GM13977 (cell line): ENCODE measurements around the gene PFKFB2.
"Not testable (repeated sequence)": the region's sequence is repeated elsewhere in the genome, so short reads cannot be mapped to it uniquely, and the experiment has no call there.

Experiments
- DNase-seq: peaks from one replicate; pipeline ENCODE4 v3.0.0; 2012; ENCODE audit warnings: low spot score
- in situ Hi-C: fragments of 300-500 bp; cut with MboI; formaldehyde crosslinking; loops from one replicate; pipeline ENCODE4 v1.12.0; 2022; ENCODE audit warnings: low sequenced_read_pairs, low pct_unique_long_range_greater_than_20kb, mixed read lengths, inconsistent platforms; ENCODE audit not compliant: unreplicated experiment
- TF ChIP-seq, protein P1 (sequence below): IDR thresholded peaks from 2 replicates; pipeline ENCODE4 v1.5.1; 2012; ENCODE audit warnings: mild to moderate bottlenecking, control low read depth; ENCODE audit not compliant: insufficient read depth; ENCODE audit errors: extremely low read depth, missing control alignments

The PFKFB2 gene

DNA sequence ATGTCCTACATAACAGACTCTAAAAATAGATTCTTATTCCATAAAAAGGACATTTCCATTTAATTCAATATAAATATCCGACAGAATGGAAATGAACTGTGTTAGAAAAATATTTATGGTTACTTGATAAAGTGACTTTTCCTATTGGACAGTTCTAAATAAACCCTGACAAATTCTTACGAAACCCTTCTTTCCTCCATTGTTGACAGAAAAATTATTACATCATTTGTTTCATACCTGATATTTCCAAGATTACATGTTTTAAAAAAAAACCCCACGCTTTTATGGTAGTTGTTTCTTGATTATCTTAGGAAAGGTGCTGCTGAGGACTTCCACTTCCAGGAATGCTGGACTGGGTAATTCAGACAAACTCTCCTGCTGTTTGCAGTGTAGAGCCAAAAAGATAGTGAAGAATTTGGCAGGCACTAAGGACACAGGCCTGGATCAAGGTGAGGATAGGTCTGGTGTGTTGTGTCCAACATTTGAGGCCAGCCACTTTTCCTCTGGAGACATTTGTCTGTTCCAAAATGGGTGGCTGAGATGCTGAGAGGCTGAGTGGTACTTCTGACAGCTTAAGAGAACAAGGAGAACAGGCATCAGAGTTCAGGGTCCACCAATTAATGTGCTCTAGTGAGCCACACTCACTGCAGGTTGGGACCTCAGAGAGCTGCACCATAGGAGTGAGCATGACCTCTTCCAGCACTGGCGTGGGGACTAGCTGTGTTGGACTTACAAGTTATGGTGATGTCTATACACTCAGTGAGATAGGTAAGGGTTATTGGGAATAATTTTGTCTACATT is 13.5 kb upstream of the PFKFB2 start:
- no peak for DNase-seq
- in situ Hi-C loops = no loop called here
- TF ChIP-seq, protein P1, sequence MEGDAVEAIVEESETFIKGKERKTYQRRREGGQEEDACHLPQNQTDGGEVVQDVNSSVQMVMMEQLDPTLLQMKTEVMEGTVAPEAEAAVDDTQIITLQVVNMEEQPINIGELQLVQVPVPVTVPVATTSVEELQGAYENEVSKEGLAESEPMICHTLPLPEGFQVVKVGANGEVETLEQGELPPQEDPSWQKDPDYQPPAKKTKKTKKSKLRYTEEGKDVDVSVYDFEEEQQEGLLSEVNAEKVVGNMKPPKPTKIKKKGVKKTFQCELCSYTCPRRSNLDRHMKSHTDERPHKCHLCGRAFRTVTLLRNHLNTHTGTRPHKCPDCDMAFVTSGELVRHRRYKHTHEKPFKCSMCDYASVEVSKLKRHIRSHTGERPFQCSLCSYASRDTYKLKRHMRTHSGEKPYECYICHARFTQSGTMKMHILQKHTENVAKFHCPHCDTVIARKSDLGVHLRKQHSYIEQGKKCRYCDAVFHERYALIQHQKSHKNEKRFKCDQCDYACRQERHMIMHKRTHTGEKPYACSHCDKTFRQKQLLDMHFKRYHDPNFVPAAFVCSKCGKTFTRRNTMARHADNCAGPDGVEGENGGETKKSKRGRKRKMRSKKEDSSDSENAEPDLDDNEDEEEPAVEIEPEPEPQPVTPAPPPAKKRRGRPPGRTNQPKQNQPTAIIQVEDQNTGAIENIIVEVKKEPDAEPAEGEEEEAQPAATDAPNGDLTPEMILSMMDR = no peak

DNA sequence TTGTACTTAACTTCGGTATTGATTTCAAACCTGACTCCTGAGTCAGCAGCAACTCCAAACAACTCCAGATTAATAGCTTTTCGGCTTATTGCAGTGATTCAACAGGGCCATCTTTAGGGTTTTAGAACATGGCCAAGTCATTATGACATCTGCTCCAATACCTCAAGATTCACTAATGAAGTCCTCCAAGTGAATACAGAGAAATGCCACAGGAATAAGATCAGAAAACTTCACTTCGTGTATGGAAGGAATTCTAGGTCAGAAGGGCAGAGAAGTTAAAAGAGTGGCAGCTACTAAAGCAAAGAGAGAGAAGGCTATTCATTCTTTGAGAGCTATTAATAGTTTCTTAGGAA is 12.9 kb upstream of the PFKFB2 start:
- TF ChIP-seq, protein P1 = no peak
- in situ Hi-C loops = no loop called here
- no peak for DNase-seq

- DNase-seq, in situ Hi-C loops: not testable (repeated sequence)
Observed at GRCh38 chr1:207041397-207041796, 11.7 kb upstream of the PFKFB2 start.

DNA sequence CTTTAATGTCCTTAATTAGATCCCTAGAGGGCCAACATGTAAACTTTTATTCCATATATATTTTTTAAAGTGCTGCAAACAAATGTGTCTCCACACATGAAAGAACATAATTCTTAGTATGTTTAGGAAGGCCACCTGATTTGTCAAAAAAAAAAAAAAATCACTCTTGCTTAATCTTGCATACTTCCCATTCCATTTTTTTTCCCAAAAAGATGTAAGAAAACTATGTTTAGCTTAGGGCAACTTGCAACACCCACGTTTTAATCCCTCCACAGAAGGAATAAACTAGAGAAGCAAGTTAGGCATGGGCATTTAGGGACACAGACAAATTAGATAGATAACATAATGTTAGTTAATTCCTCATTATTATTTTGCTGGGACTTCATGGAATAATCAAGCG is 7.6 kb upstream of the PFKFB2 start:
- in situ Hi-C loops = no loop called here
- TF ChIP-seq, protein P1 = no peak
- DNase-seq = no peak

- TF ChIP-seq, protein P1 = no peak
- in situ Hi-C loops = no loop called here
- no peak for DNase-seq
Observed at GRCh38 chr1:207047505-207047904, 5.6 kb upstream of the PFKFB2 start.

- TF ChIP-seq, protein P1 = no peak
- in situ Hi-C loops = no loop called here
- DNase-seq = no peak
Observed at GRCh38 chr1:207048041-207048440, 5.0 kb upstream of the PFKFB2 start.

- in situ Hi-C loops = no loop called here
- no peak for DNase-seq
- TF ChIP-seq, protein P1 = no peak
Observed at GRCh38 chr1:207049054-207049453, 4.0 kb upstream of the PFKFB2 start.
